ENCODE measurements around the gene PAM.
"Not testable (repeated sequence)": the region's sequence is repeated elsewhere in the genome, so short reads cannot be mapped to it uniquely, and the experiment has no call there.

The PAM gene

GRCh38 chr5:102903074-102903871 is 148.2 kb downstream of the PAM start:
- peak in 1 of 2 experiments; percentile 15 for DNase-seq

- DNase-seq: no peak
Measured at GRCh38 chr5:102905056-102905455, 150.0 kb downstream of the PAM start.

- DNase-seq: not testable (repeated sequence)
Measured at GRCh38 chr5:102907099-102907498, 152.0 kb downstream of the PAM start.

GRCh38 chr5:102910240-102911226 is 155.4 kb downstream of the PAM start:
- peak; percentile 76 to 95 for DNase-seq

GRCh38 chr5:102911973-102912372 is 156.9 kb downstream of the PAM start:
- DNase-seq: peak; percentile 57 to 92

GRCh38 chr5:102916109-102916508 is 161.0 kb downstream of the PAM start:
- no peak for DNase-seq

- DNase-seq: no peak
Measured at GRCh38 chr5:102918986-102919610, 164.0 kb downstream of the PAM start.

GRCh38 chr5:102920762-102921161 is 165.7 kb downstream of the PAM start:
- DNase-seq: no peak

GRCh38 chr5:102921341-102922044 is 166.4 kb downstream of the PAM start:
- no peak for DNase-seq

GRCh38 chr5:102922111-102922720 is 167.1 kb downstream of the PAM start:
- no peak for DNase-seq

GRCh38 chr5:102922799-102923477 is 167.8 kb downstream of the PAM start:
- no peak for DNase-seq

- DNase-seq: no peak
Measured at GRCh38 chr5:102924963-102925362, 169.9 kb downstream of the PAM start.

GRCh38 chr5:102927007-102927406 is 171.9 kb downstream of the PAM start:
- DNase-seq: no peak

GRCh38 chr5:102930244-102930643 is 175.1 kb downstream of the PAM start:
- no peak for DNase-seq

GRCh38 chr5:102931085-102931725 is 176.1 kb downstream of the PAM start:
- DNase-seq: no peak

- DNase-seq: no peak
Measured at GRCh38 chr5:102932781-102933180, 177.7 kb downstream of the PAM start.

- no peak for DNase-seq
Measured at GRCh38 chr5:102933316-102933715, 178.2 kb downstream of the PAM start.

- DNase-seq: no peak
Measured at GRCh38 chr5:102933721-102934459, 178.8 kb downstream of the PAM start.

GRCh38 chr5:102937894-102938293 is 182.8 kb downstream of the PAM start:
- no peak for DNase-seq

GRCh38 chr5:102941111-102941510 is 186.0 kb downstream of the PAM start:
- DNase-seq: no peak
